HepG2 (cell line): ENCODE data around the gene CAST. TPM values are rescaled to one million over a fixed set of nuclear protein-coding genes. Genes with fewer than 3 reads are reported as not detected.

ENCODE experiments used
- ATAC-seq: fragments of 200-7000 bp; cut with Tn5 transposase; 3 replicates; pipeline ENCODE4 v1.9.1; 2020; ENCODE audit warnings: mild to moderate bottlenecking, moderate library complexity
- BruUV-seq: library from RNA; stranded (reverse); fragments of 400-500 nt; replicated peaks from 2 replicates; lab custom pipeline; 2021; lab: Mats Ljungman, UMichigan
- CTCF ChIA-PET: fragments of 300-600 bp; formaldehyde crosslinking; extraction: SDS; loops from one replicate; lab custom pipeline; 2021; ENCODE audit warnings: low total read pairs, inconsistent platforms, low intra/inter-chr PET ratio; lab: Yijun Ruan, JAX
- POLR2A ChIA-PET: fragments of 350-600 bp; sonication (Branson Sonifier 250); formaldehyde crosslinking; loops from one replicate; lab custom pipeline; 2020; ENCODE audit warnings: antibody characterized with exemption, inconsistent platforms; lab: Yijun Ruan, JAX
- DNase-seq: peaks from one replicate; pipeline ENCODE4 v3.0.0-alpha.2; 2015; ENCODE audit warnings: low spot score
- FAIRE-seq: peaks from 3 replicates; lab custom pipeline; 2011; peaks lifted over from hg19 to GRCh38; lab: Jason Lieb, UNC
- H2AFZ ChIP-seq: one replicate; pipeline ENCODE4 v1.6.1; 2011; ENCODE audit warnings: low read length, inconsistent platforms
- H3K27ac ChIP-seq: fragments of 300-600 bp; 3 replicates; pipeline ENCODE4 v1.8.0; 2011; ENCODE audit warnings: mixed run types, mild to moderate bottlenecking, mixed read lengths, low read length, inconsistent platforms; ENCODE audit not compliant: insufficient read depth; ENCODE audit errors: extremely low read length
- H3K27me3 ChIP-seq, 2 experiments: fragments of 200-600 bp in 1 of 2; 2 replicates in 1 of 2; 3 replicates in 1 of 2; pipeline versions ENCODE4 v1.6.0 to v1.8.0; 2011; ENCODE audit warnings: low read length in 2 of 2, mild to moderate bottlenecking in 2 of 2, moderate library complexity in 2 of 2, inconsistent platforms in 1 of 2; ENCODE audit not compliant: insufficient read depth in 2 of 2, control insufficient read depth in 1 of 2
- H3K36me3 ChIP-seq, 2 experiments: fragments of 200-600 bp in 1 of 2; replicated peaks in 1 of 2; 2 replicates in 1 of 2; 3 replicates in 1 of 2; pipeline versions ENCODE4 v1.5.1 to v1.8.0; 2011; ENCODE audit warnings: low read length in 2 of 2, inconsistent platforms in 1 of 2; ENCODE audit not compliant: insufficient read depth in 2 of 2, control insufficient read depth in 1 of 2
- H3K4me1 ChIP-seq: 2 replicates; pipeline ENCODE4 v1.5.1; 2012; ENCODE audit warnings: low read length, inconsistent platforms; ENCODE audit not compliant: insufficient read depth
- H3K4me2 ChIP-seq: 2 replicates; pipeline ENCODE4 v1.6.0; 2011; ENCODE audit warnings: low read depth, low read length, inconsistent platforms
- H3K4me3 ChIP-seq, 3 experiments: fragments of 200-600 bp in 1 of 3; sonication (generic), shearing (Covaris generic) in 1 of 3; replicated peaks in 1 of 3; 2 replicates each; pipeline ENCODE4 v1.5.1; 2011 to 2016; ENCODE audit warnings: low read length in 3 of 3, inconsistent platforms in 2 of 3, low read depth in 2 of 3, mild to moderate bottlenecking in 2 of 3, control low read depth in 1 of 3, mixed read lengths in 1 of 3; ENCODE audit not compliant: insufficient read depth in 1 of 3
- H3K79me2 ChIP-seq: one replicate; pipeline ENCODE4 v1.6.1; 2011; ENCODE audit warnings: low read length, inconsistent platforms; ENCODE audit not compliant: insufficient read depth
- H3K9ac ChIP-seq: 2 replicates; pipeline ENCODE4 v1.6.0; 2011; ENCODE audit warnings: mild to moderate bottlenecking, low read depth, low read length, inconsistent platforms; ENCODE audit not compliant: insufficient read depth
- H3K9me3 ChIP-seq: 2 replicates; pipeline ENCODE4 v1.5.1; 2012; ENCODE audit warnings: mild to moderate bottlenecking, low read length
- H4K20me1 ChIP-seq: 2 replicates; pipeline ENCODE4 v1.6.0; 2011; ENCODE audit warnings: inconsistent platforms, mild to moderate bottlenecking, low read length, moderate library complexity; ENCODE audit not compliant: insufficient read depth
- AGO2 ChIP-seq: fragments of 200-400 bp; formaldehyde crosslinking; optimal IDR thresholded peaks from 2 replicates; pipeline ENCODE3; 2017; ENCODE audit warnings: mild to moderate bottlenecking, low read depth, low read length, moderate library complexity
- HOXA7 ChIP-seq: sonication (generic); formaldehyde crosslinking; IDR thresholded peaks from 2 replicates; pipeline ENCODE4 v1.8.1; 2022; ENCODE audit warnings: mild to moderate bottlenecking, missing genetic modification reagents, moderate library complexity
- LRRFIP1 ChIP-seq: sonication (generic); formaldehyde crosslinking; conservative IDR thresholded peaks from 2 replicates; pipeline ENCODE4 v1.4.0; 2020; ENCODE audit warnings: missing genetic modification reagents
- MTF2 ChIP-seq: sonication (generic); formaldehyde crosslinking; IDR thresholded peaks from 2 replicates; pipeline ENCODE4 v1.5.0; 2020; ENCODE audit warnings: missing genetic modification reagents, borderline replicate concordance
- POGZ ChIP-seq: sonication (generic); formaldehyde crosslinking; IDR thresholded peaks from 2 replicates; pipeline ENCODE4 v1.4.0; 2020; ENCODE audit warnings: mild to moderate bottlenecking, missing genetic modification reagents
- SP4 ChIP-seq: sonication (generic); formaldehyde crosslinking; IDR thresholded peaks from 2 replicates; pipeline ENCODE4 v1.8.1; 2023; ENCODE audit warnings: mild to moderate bottlenecking, missing genetic modification reagents
- ZIK1 ChIP-seq: sonication (generic); formaldehyde crosslinking; IDR thresholded peaks from 2 replicates; pipeline ENCODE4 v1.5.0; 2020; ENCODE audit warnings: mild to moderate bottlenecking, low read depth, missing genetic modification reagents, borderline replicate concordance
- ZNF143 ChIP-seq: sonication (generic); formaldehyde crosslinking; IDR thresholded peaks from 2 replicates; pipeline ENCODE4 v1.4.0; 2020; ENCODE audit warnings: missing genetic modification reagents
- ZNF558 ChIP-seq: sonication (generic); formaldehyde crosslinking; IDR thresholded peaks from 2 replicates; pipeline ENCODE4 v1.9.0; 2022; ENCODE audit warnings: mild to moderate bottlenecking, missing genetic modification reagents, borderline replicate concordance
- WGBS: methylation state at CpG from one replicate; pipeline ENCODE4 v1.1.6; 2017; ENCODE audit warnings: low lambda C conversion rate; 5-methylcytosine and 5-hydroxymethylcytosine counted together
- in situ Hi-C: cut with HindIII; loops from 2 replicates; pipeline ENCODE4 v1.10.0; 2017; ENCODE audit warnings: low pct_unique_long_range_greater_than_20kb; ENCODE audit not compliant: extremely low pct_ligation_motif_present
- intact Hi-C: fragments of 100-400 bp; cut with micrococcal nuclease; formaldehyde crosslinking; loops from one replicate; pipeline ENCODE4 v1.10.0; 2022; ENCODE audit not compliant: unreplicated experiment
- polyA plus RNA-seq, 8 experiments: library from polyadenylated mRNA; depleted of rRNA in 3 of 8; stranded (reverse) in 7 of 8; unstranded in 1 of 8; fragments of >200 nt; fragmentation: Illumina TruSeq in 4 of 8; extraction: Trizol in 4 of 8; gene quantifications; 2 replicates each; pipeline versions ENCODE4 v1.2.1 to v1.2.3, GENCODE V29; 2011 to 2016; ENCODE audit warnings: low read depth in 4 of 8, missing spikeins in 1 of 8, mixed read lengths in 1 of 8; ENCODE audit not compliant: insufficient read depth in 1 of 8
- total RNA-seq, 5 experiments: library from RNA; depleted of rRNA; stranded (reverse); fragments of >200 nt; fragmentation: Illumina TruSeq; extraction: Trizol; gene quantifications; 2 replicates each; pipeline ENCODE4 v1.2.3, GENCODE V29; 2016; ENCODE audit warnings: low read depth in 1 of 5
- TF ChIP-seq, protein P1 (sequence below): sonication (generic); formaldehyde crosslinking; conservative IDR thresholded peaks from 2 replicates; pipeline ENCODE4 v1.8.0; 2022; ENCODE audit warnings: missing genetic modification reagents

Gene CAST
- total and polyA plus RNA-seq, 2 of the 13 experiments (the other 11 are each of a cell fraction or from before 2014, with no cell fraction given) = 42.1 to 67.6 TPM

DNA sequence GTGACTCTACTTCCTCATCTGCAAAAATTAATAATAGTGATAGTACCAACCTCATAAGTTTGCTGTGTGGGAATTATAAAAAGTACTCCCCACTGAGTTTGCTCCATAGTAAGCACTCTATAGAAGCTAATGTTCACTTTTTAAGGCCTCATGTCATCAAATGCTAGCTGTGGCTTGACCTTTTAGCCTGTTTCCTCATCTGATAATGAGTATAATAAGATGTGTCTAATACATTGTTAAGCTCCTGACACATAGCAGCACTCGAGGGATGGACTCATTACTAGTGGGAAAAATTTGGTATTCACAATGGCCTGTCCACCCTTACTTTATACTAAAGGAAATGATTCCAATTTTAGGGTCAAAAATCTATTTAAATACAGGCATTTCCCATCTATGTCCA lies 26.1 kb upstream of the CAST start (continued):
- TF ChIP-seq, protein P1, sequence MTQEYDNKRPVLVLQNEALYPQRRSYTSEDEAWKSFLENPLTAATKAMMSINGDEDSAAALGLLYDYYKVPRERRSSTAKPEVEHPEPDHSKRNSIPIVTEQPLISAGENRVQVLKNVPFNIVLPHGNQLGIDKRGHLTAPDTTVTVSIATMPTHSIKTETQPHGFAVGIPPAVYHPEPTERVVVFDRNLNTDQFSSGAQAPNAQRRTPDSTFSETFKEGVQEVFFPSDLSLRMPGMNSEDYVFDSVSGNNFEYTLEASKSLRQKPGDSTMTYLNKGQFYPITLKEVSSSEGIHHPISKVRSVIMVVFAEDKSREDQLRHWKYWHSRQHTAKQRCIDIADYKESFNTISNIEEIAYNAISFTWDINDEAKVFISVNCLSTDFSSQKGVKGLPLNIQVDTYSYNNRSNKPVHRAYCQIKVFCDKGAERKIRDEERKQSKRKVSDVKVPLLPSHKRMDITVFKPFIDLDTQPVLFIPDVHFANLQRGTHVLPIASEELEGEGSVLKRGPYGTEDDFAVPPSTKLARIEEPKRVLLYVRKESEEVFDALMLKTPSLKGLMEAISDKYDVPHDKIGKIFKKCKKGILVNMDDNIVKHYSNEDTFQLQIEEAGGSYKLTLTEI (CRISPR knock-in tag) = no peak
- no peak for TF ChIP-seq HOXA7 (CRISPR knock-in tag)
- no peak for TF ChIP-seq ZIK1 (CRISPR knock-in tag)
- no peak for TF ChIP-seq LRRFIP1 (CRISPR knock-in tag)
- TF ChIP-seq, all 625 proteins: peak for 0

- no TSS peak for BruUV-seq
- ChIA-PET POLR2A (no interaction called here), CTCF (no interaction called here)
- Histone ChIP-seq H3K4me2 (no peak overlapping the region), H3K4me3 (no peak overlapping the region), H3K4me1 (peaks cover 5% of the 10 kb centered on the region), H3K9ac (no peak overlapping the region), H3K27me3 (no peaks in the 10 kb centered on the region), H3K36me3 (no peaks in the 10 kb centered on the region), H3K79me2 (no peaks in the 10 kb centered on the region), H3K9me3 (no peaks in the 10 kb centered on the region), H3K27ac (no peak overlapping the region), H4K20me1 (no peaks in the 10 kb centered on the region), H2AFZ (no peak overlapping the region)
- WGBS = 12% methylated on average over 3 of the region's 4 CpGs
- no peak for DNase-seq
- intact Hi-C loops (no loop called here), in situ Hi-C loops (no loop called here)
- TF ChIP-seq POGZ (CRISPR knock-in tag) = no peak
- no peak for TF ChIP-seq SP4 (CRISPR knock-in tag)
- TF ChIP-seq AGO2 = no peak
- no peak for TF ChIP-seq MTF2 (CRISPR knock-in tag)
- TF ChIP-seq ZNF558 (CRISPR knock-in tag) = no peak
- TF ChIP-seq ZNF143 (CRISPR knock-in tag) = no peak
- ATAC-seq = no peak
- no peak for FAIRE-seq
Measured at GRCh38 chr5:96636594-96636993, 25.6 kb upstream of the CAST start.
